ENCODE results near the gene NLRC5. TPM values are rescaled to one million over a fixed set of nuclear protein-coding genes. Genes with fewer than 3 reads are reported as not detected.

The NLRC5 gene
- total and polyA plus RNA-seq, 2 donors (not counting 3 experiments of a cell fraction or from before 2014, with no cell fraction given), result 7.4 to 26.3 TPM

DNA sequence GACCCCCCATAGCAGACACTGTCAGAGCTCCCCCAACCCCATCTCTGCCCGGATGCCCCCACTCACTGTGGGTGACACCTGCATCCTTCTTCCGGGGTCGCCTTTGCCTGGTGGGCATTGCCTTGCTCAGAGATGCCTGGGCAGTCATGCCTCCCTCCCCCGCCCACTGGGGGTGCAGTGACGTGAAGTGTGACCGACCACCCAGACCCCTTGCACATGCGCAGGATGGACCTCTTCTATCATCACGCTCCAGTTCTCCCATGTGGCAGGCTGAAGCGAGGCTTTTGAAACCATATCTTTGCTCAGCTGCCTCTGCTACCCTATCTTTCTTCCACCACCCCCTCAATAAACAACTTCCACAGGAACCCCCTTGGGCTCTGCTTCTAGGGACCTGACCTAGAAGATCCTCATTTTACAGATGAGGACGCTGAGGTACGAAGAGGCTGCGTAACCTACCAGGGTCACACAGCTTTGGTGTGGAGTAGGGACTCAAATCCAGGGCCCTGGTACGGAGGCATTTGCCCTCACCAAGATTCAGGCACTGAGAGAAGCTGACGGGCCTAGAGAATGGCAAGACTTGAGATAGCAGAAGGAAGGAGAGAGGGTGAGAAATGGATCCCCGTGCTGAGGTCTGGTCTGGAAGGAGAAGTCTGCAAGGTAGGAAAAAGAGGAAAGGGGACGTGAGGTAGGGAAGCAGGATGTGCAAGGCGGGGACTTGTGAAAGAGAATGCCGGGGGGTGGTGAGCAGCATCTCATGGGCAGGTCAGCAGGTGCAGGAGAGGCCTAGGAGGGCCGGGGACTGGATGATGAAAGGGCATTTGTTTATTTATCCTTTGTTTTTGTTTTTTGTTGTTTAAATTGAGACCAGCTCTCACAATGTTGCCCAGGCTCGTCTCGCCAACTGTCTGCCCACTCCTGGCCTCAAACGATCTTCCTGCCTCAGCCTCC, 14.4 kb downstream of the NLRC5 start:
- no peaks in the 10 kb centered on the region for H3K9me3 ChIP-seq (replicated peaks; ENCODE audit: control insufficient read depth, insufficient read depth, low read length)
- no peak overlapping the region for H3K4me2 ChIP-seq (ENCODE audit: insufficient read depth, low read length)
- no peaks in the 10 kb centered on the region for H3K36me3 ChIP-seq (ENCODE audit: control insufficient read depth in 2 of 2, extremely low read depth in 1 of 2, insufficient read depth in 2 of 2, low read length in 2 of 2)
- H3K79me2 ChIP-seq (ENCODE audit: control insufficient read depth, insufficient read depth, low read length), result no peaks in the 10 kb centered on the region
- dilution Hi-C loops (cut with MboI; ENCODE audit: extremely low pct_ligation_motif_present, low sequenced_read_pairs), result no loop called here
- no TSS peak for BruUV-seq (replicated peaks)
- no peaks in the 10 kb centered on the region for H3K9me1 ChIP-seq (replicated peaks; ENCODE audit: control insufficient read depth, extremely low read depth, insufficient read depth, low read length)
- no peak overlapping the region for H3K27ac ChIP-seq (ENCODE audit: insufficient read depth, low read depth, low read length)
- intact Hi-C loops (cut with micrococcal nuclease), result no loop called here
- H3K4me3 ChIP-seq (replicated peaks in 1 of 3; ENCODE audit: insufficient read depth in 1 of 3, low read depth in 1 of 3, low read length in 3 of 3), result no peak overlapping the region
- CTCF ChIA-PET, result interaction anchor here (1.6 kb wide), 1 partner anchor 40 kb away, joined by 4 read pairs; no protein-coding TSS in a partner anchor
- H3K27me3 ChIP-seq (ENCODE audit: control insufficient read depth in 2 of 2, insufficient read depth in 2 of 2, low read length in 2 of 2), result no peaks in the 10 kb centered on the region
- H2AFZ ChIP-seq (ENCODE audit: low read depth, low read length), result no peak overlapping the region
- POLR2A ChIA-PET, result no interaction called here
- FAIRE-seq, result no peak
- peaks cover 14% of the 10 kb centered on the region for H3K4me1 ChIP-seq (ENCODE audit: control insufficient read depth, extremely low read depth, insufficient read depth, low read length)
- TF ChIP-seq MYC (IDR thresholded peaks at IDR 0.05; ENCODE audit: low read depth, low read length) (no peak), POLR2A (IDR thresholded peaks at IDR 0.05; ENCODE audit: low read depth, low read length) (no peak), POLR2AphosphoS5 (IDR thresholded peaks at IDR 0.05; ENCODE audit: insufficient read depth, low read depth, low read length) (no peak), JUN (IDR thresholded peaks at IDR 0.05; ENCODE audit: borderline replicate concordance, insufficient read depth, insufficient read length, low read depth) (no peak), GATA2 (IDR thresholded peaks at IDR 0.05; ENCODE audit: insufficient read depth, insufficient read length, low read depth, low read length) (no peak), EZH2 (IDR thresholded peaks at IDR 0.05; ENCODE audit: borderline replicate concordance, low read depth, low read length, severe bottlenecking) (no peak), FOS (IDR thresholded peaks at IDR 0.05; ENCODE audit: borderline replicate concordance, insufficient read depth, low read length) (no peak)
- TF ChIP-seq, protein P1, sequence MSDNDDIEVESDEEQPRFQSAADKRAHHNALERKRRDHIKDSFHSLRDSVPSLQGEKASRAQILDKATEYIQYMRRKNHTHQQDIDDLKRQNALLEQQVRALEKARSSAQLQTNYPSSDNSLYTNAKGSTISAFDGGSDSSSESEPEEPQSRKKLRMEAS (IDR thresholded peaks at IDR 0.05; ENCODE audit: insufficient read depth, insufficient read length), result no peak
- TF ChIP-seq, protein P2, sequence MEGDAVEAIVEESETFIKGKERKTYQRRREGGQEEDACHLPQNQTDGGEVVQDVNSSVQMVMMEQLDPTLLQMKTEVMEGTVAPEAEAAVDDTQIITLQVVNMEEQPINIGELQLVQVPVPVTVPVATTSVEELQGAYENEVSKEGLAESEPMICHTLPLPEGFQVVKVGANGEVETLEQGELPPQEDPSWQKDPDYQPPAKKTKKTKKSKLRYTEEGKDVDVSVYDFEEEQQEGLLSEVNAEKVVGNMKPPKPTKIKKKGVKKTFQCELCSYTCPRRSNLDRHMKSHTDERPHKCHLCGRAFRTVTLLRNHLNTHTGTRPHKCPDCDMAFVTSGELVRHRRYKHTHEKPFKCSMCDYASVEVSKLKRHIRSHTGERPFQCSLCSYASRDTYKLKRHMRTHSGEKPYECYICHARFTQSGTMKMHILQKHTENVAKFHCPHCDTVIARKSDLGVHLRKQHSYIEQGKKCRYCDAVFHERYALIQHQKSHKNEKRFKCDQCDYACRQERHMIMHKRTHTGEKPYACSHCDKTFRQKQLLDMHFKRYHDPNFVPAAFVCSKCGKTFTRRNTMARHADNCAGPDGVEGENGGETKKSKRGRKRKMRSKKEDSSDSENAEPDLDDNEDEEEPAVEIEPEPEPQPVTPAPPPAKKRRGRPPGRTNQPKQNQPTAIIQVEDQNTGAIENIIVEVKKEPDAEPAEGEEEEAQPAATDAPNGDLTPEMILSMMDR (IDR thresholded peaks at IDR 0.05; ENCODE audit: extremely low read depth in 1 of 2, insufficient read depth in 1 of 2, low read depth in 1 of 2, low read length in 2 of 2), result no peak
- H3K9ac ChIP-seq (replicated peaks; ENCODE audit: extremely low read depth, insufficient read depth, low read length), result no peak overlapping the region
- H4K20me1 ChIP-seq (replicated peaks; ENCODE audit: control insufficient read depth, extremely low read depth, insufficient read depth, low read length), result no peaks in the 10 kb centered on the region
- no peak for DNase-seq (ENCODE audit: low read depth, low spot score)

Data from endothelial cell of umbilical vein (primary cell).